SU-DHL-6 (cell line): ENCODE data around the gene LRRC63.

Experiments used
- EZH2phosphoT487 ChIP-seq: fragments of 200-600 bp; sonication (generic), shearing (Covaris generic); conservative IDR thresholded peaks from 2 replicates; pipeline ENCODE4 v1.6.1; 2018; ENCODE audit warnings: mild to moderate bottlenecking, antibody characterized with exemption, low read length, moderate library complexity, mixed read lengths
- TF ChIP-seq, protein P1 (sequence below): fragments of 200-600 bp; sonication (generic); IDR thresholded peaks from one replicate; pipeline ENCODE4 v1.5.1; 2017; ENCODE audit warnings: antibody characterized with exemption, mild to moderate bottlenecking, low read length, moderate library complexity; ENCODE audit not compliant: insufficient read depth, poor library complexity, severe bottlenecking

DNA sequence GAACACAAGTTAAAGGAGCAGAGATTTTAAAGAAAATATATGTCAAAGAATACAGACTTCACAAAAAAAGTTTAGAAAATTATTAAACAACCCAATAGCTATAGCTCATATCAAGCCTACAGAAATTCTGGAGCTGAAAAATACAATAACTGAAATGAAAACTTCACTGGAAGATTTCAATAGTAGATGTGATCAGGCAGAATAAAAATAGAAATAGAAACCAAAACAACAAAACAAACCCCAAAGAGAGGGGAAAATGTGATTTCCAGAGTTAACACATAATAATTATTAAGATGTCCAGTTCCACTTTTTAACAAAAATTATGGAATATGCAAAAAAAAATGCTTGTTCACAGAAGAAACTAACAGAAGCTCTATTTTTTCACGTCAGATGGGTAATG lies 23.6 kb downstream of the LRRC63 start:
- TF ChIP-seq, protein P1, sequence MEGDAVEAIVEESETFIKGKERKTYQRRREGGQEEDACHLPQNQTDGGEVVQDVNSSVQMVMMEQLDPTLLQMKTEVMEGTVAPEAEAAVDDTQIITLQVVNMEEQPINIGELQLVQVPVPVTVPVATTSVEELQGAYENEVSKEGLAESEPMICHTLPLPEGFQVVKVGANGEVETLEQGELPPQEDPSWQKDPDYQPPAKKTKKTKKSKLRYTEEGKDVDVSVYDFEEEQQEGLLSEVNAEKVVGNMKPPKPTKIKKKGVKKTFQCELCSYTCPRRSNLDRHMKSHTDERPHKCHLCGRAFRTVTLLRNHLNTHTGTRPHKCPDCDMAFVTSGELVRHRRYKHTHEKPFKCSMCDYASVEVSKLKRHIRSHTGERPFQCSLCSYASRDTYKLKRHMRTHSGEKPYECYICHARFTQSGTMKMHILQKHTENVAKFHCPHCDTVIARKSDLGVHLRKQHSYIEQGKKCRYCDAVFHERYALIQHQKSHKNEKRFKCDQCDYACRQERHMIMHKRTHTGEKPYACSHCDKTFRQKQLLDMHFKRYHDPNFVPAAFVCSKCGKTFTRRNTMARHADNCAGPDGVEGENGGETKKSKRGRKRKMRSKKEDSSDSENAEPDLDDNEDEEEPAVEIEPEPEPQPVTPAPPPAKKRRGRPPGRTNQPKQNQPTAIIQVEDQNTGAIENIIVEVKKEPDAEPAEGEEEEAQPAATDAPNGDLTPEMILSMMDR, result no peak
- no peak for TF ChIP-seq EZH2phosphoT487
